GM12892 (cell line): ENCODE data around the gene COL11A2.
A peak's percentile ranks its signal among the peaks of the same experiment; 100 is the strongest.

Experiments used
- DNase-seq: peaks from one replicate; pipeline ENCODE4 v3.0.0; 2011; ENCODE audit not compliant: insufficient read length
- FAIRE-seq: peaks from 2 replicates; lab custom pipeline; 2011; peaks lifted over from hg19 to GRCh38; lab: Jason Lieb, UNC
- POLR2A ChIP-seq: IDR thresholded peaks from 2 replicates; pipeline ENCODE4 v1.6.1; 2011; ENCODE audit warnings: low read depth, low read length, control low read depth
- POLR2AphosphoS5 ChIP-seq: IDR thresholded peaks from 2 replicates; pipeline ENCODE4 v1.6.1; 2011; ENCODE audit warnings: low read depth, low read length, control low read depth
- TAF1 ChIP-seq: IDR thresholded peaks from 2 replicates; pipeline ENCODE4 v1.6.1; 2011; ENCODE audit warnings: low read depth, mild to moderate bottlenecking, control low read depth, low read length, borderline replicate concordance

Gene COL11A2

GRCh38 chr6:33116841-33117711, 75.2 kb downstream of the COL11A2 start:
- TF ChIP-seq TAF1 (no peak), POLR2A (no peak), POLR2AphosphoS5 (no peak)
- no peak for FAIRE-seq
- no peak for DNase-seq

- no peak for TF ChIP-seq POLR2AphosphoS5
- no peak for TF ChIP-seq POLR2A
- no peak for TF ChIP-seq TAF1
- FAIRE-seq (no peak), DNase-seq (no peak)
Measured at GRCh38 chr6:33116417-33116816, 75.8 kb downstream of the COL11A2 start.

GRCh38 chr6:33114406-33114805, 77.9 kb downstream of the COL11A2 start:
- TF ChIP-seq POLR2AphosphoS5 = no peak
- TF ChIP-seq TAF1 = no peak
- no peak for TF ChIP-seq POLR2A
- DNase-seq = no peak
- no peak for FAIRE-seq

GRCh38 chr6:33113755-33114154, 78.5 kb downstream of the COL11A2 start:
- no peak for TF ChIP-seq POLR2A
- TF ChIP-seq POLR2AphosphoS5 = no peak
- TF ChIP-seq TAF1 = no peak
- no peak for DNase-seq
- peak; percentile 27 for FAIRE-seq
